GM19099 (cell line): ENCODE results near the gene KIAA1671.

Experiments used
- POLR2A ChIP-seq: IDR thresholded peaks from 3 replicates; pipeline ENCODE4 v1.6.1; 2011; ENCODE audit warnings: low read depth; ENCODE audit not compliant: insufficient read length; ENCODE audit errors: extremely low read depth

The KIAA1671 gene

DNA sequence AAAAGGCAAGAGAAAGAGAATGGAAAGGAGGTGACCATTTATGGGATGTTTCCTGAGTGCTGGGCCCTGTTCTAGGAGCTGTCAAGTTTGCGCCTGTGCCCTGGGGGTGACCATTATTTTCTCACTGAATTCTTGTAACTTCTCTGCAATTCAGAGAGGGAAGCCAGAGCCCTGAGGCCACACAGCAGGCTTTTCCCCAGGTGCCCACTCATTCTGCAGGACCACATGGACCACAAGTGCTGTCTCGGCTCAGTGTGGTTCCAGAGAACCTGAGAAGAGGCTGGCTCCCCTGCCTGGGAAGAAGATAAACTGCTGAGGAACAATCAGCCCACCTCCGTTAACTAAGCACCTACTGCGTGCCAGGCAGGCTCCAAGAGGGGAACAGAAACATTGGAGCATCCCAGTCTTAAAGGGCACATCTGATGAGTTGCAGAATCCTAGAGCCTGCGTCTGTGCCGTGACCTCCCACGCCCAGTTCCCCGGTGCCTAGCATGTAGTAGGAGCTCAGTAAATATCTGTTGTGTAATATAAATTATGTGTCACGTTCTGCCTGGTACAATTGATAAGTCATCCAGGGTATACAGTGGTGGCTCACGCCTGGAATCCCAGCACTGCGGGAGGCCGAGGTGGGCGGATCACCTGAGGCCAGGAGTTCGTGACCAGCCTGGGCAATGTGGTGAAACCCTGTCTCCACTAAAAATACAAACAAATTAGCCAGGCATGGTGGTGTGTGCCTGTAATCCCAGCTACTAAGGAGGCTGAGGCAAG, 215.5 kb downstream of the KIAA1671 start:
- no peak for TF ChIP-seq POLR2A

DNA sequence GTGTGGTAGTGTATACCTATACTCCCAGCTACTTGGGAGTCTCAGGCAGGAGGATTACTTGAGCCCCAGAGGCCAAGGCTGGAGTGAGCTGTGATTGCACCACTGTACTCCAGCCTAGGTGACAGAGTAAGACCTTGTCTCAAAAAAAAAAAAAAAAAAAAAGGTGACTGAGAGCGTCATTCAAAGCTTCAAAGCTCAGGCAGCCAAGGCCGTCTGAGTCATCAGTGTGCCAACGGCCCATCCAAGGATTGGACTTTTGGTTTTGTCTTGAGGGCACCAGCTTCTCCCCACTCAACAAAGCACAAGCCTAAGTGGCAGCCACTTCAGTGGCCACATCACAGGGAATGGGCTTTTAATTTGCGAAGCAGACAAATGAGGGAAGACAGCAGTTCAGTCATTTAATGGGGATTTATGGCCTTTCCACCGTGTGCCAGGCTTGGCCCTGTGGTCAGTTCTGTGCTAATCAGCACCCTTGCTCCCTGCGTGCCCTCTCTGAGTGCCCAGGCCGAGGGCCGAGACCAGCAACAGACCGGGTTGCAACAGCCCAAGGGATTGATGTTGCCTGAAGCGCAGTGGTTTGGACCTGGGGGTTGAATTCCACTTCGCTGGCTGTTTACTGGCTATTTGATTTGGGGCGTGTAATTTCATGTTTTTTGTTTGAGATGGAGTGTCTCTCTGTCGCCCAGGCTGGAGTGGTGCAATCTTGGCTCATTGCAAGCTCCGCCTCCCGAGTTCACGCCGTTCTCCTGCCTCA, 216.9 kb downstream of the KIAA1671 start:
- no peak for TF ChIP-seq POLR2A

DNA sequence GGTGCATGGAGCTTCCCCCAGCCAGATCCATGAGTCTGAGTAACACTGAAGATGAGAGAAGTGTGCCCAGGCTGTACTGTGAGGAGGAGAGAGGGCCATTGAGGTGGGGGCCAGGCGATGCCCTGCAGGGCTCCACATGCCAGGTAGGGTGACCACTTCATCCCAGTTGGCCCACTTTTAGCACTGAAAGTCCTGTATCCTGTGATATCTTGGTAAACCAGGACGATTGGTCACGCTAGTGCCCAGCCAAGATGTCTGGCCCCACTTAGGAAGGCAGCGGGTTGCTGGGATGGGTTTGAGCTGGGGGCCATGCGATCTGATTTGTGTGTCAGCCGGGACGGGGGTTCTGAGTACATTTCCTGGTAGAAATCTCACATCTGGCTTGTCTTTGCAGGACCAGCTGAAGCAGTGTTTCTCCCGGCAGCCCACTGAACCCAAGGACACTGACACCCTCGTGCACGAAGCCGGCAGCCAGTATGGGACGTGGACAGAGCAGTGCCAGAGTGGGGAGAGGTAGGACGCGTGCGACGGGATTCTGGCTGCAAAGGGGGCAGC, 218.0 kb downstream of the KIAA1671 start:
- TF ChIP-seq POLR2A: no peak

DNA sequence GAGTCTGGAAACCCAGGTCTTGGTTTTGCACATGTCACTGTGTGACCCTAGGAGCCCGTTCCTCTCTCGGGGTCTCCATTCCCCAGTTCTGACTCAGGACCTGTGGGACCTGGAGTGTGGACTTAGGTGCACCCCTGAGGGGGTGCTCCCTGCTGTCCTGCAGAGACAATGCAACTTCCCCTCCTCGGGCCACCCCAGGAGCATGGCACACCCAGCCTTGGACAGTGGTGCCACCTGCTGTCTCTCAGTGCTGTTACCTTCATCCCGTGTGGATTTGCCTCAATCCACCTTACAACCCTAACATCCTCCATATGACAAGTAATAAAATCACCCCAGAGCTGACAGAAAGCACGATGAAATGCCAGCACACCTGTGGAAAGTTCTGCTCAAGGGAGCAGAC, 219.6 kb downstream of the KIAA1671 start:
- TF ChIP-seq POLR2A: no peak

DNA sequence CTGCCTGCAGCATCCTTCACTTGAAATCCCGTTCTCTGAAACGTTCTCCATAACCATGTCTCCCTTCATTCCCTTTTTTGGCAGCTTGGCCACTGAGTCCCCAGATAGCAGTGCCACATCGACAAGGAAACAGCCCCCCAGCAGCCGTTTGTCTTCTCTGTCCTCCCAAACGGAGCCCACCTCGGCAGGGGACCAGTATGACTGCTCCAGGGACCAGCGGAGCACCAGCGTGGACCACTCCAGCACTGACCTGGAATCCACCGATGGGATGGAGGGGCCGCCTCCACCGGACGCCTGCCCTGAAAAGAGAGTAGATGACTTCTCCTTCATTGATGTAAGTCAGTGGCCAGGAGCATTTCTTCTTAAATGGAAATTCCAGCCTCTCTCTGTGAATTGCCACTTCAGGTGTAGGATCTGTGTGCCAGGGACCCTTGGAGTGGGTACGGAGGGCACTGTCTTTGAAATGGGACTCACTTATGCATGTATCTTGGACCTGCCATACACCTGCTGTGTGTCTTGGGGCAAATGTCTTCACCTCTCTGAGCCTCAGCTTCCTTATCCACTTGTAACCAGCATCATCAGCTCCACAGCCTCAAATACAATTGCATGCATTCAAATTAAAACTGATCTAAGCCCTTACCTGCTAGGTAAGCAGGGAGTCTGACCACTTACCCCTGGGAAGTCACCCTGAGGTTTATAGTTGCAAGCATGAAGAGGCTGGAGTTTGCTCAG, 221.8 kb downstream of the KIAA1671 start:
- TF ChIP-seq POLR2A: no peak

DNA sequence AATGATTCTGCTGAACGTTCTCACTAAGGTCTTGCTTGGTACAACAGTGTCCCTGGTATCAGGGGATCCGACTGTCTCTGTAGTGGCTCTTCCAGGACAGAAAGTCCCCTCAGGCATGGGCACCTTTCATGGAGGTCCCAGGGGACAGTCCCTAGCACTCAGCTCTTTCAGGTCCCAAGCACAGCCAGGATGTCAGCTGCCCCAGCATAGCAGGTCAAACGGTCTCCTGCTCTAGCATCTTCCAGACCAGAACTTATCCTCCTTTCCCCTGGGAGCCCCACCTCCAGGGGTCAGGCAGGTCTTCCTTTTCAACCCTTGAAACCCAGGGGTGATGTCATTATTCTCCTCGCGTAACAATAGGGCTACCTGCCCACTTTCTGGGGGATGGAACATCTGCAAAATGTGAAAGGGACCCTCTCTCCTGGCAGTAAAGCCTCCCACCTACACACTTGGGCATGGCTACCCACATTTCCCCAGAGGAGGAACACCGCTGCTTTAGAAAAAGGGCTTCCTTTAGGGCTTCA, 222.4 kb downstream of the KIAA1671 start:
- no peak for TF ChIP-seq POLR2A

DNA sequence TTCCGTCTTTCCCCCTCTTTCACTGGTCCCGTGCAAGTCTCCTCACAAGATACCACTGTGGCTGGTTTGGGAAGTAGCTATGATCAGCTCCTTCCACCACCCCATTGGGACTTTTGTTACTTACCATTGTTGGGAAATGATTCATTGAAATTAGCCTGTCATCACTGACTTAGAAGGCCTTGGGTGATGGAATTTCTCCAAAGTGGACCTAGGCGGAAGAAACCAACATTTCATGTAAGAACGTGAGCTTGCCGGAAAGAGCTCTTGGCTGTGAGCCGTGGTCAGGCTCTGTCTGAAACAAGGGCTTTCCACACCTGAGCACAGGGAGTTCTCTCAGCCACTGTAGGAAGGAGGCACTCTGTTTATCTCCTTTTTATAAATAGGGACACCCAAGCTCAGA, 223.7 kb downstream of the KIAA1671 start:
- TF ChIP-seq POLR2A: no peak

DNA sequence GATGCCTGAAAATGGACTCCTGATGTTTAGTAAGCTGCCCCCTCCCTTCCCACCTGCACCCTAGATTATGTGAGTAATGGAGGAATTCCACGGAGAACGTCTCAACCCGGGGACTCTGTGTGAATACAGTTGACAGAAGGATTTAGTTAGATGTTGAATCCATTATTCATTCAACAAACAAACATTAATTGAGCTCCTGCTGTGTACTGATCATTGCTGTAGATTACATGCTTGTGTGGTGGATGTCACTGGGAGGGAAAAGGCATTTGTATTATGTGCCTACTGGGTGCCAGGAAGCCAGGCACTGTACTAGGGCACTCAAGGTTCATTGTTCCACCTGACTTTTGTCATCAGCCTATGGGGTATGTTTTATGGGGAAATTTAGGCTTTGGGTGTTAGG, 224.3 kb downstream of the KIAA1671 start:
- TF ChIP-seq POLR2A: no peak

DNA sequence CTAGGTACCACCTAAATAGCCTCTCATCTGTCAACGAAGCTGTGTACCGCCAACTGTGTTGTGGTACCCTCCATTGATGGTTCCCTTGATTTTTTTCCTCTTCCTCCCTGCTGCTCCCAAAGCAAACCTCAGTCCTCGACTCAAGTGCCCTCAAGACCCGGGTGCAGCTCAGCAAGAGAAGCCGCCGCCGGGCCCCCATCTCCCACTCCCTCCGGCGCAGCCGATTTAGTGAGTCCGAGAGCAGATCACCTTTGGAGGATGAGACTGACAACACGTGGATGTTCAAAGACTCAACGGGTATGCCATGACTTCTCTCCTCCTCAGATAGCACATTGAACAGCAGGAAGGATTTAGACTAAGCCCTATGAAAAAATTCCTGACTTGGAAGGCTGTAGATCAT, 224.7 kb downstream of the KIAA1671 start:
- no peak for TF ChIP-seq POLR2A

DNA sequence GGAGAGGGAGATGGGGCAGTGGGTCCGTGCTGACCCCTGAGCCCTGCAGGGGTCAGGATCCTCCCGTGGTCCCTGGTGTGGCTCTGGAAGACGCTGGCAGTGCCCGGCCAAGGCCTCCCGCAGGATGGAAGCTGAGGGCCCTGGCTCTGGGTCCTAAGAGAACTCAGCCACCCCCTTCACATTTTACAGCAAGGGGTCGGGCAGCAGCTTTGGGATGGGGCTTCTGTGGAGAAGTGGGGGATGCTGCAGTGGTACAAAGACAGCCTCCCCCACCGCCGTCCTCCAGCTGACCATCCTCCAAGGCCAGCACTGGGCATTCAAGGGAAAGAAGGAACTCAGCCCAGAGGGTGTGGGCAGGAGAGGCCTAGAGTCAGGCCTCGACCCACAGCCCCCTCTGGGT, 225.4 kb downstream of the KIAA1671 start:
- no peak for TF ChIP-seq POLR2A

DNA sequence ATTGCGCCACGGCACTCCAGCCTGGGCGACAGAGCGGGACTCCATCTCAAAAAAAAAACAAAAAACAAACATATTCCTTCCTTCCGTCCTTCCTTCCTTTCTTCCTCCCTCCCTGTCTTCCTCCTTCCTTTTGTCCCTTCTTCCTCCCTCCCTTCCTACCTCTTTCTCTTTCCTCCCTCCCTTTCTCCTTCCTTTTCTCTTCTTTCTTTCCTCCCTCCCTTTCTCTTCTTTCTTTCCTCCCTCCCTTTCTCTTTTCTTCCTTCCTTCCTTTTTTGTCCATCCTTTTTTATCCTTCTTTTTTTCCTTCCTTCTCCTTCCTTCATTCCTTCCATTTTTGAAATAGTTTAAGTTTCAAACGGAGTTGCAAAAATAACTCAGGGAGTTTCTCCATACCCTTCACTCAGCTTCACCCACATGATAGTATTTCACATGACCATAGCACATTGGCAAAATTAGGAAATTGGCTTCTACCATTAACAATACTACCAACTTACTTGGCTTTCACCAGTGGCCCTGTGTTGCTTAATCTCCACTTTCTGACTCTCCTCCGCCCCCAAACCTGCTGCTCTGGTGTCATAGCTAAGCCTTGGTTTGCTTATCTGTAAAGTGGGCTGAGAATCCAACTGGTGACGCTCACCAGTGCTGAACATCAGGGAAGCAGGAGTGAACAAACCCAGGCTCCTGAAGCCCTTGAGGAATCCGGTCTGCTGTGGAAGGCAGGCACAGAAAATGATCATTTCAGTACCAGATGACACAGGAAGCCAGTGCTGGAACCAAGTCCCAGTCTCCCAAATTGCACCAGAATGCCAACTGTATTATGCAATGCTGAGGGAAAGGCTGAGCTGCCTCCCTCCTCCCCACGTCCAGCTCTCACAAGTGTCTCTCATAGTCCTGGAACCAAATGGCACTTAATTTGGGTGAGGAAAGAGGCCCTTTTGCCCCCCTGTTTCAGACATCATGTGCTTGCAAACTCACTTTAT, 229.9 kb downstream of the KIAA1671 start:
- TF ChIP-seq POLR2A: no peak

DNA sequence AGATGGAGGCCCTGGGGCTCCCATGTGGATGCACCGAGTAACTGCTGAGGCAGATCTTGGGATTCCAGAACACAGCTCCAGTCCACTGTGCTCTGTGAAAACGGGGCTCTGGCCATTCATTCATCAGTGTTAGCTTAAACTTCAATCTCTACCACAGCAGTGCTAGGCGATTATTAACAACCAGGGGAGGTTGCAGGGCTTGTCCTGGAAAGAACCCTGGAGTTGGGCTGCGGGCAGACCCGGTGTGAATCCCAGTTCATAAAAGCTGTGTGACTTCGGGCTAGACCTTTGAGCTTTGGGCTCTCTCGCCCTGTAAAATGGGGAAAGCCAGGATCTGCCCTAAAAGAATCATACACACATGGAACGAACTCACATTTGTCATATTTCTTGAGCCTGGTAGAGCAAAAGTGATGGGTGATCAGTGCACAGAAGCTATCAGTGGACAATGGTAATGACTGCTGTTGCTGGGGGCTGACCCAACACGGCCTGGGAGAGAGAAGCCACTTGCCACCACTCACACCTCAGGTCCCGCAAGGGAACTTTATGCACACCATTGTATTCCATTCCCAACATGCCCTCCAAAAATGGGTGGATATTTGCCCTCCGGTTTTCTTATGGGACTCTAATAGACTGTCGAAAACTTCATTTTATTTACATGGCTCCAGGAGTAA, 231.6 kb downstream of the KIAA1671 start:
- TF ChIP-seq POLR2A: no peak

DNA sequence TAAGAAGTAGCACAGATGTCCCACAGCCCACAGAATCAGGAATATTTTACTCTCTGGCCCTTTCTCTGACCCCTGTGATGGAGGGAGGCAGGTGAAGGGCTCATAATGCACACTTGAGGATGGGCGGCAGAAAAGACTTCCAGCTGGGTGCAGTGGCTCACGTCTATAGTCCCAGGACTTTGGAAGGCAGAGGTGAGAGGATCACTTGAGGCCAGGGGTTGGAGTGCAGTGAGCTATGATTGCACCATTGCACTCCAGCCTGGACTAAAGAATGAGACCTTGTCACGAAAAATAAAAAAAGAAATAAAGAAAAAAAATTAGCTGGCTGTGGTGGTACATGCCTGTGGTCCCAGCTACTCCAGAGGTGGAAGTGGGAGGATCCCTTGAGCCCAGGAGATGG, 233.6 kb downstream of the KIAA1671 start:
- TF ChIP-seq POLR2A: no peak
